NCI-H460 (cell line): ENCODE data around the gene RFFL. TPM values are rescaled to one million over a fixed set of nuclear protein-coding genes. Genes with fewer than 3 reads are reported as not detected.

Source experiments
- DNase-seq: peaks from one replicate; pipeline ENCODE4 v3.0.0-alpha.2; 2016; ENCODE audit warnings: low read depth; ENCODE audit errors: extremely low read depth
- total RNA-seq: library from RNA; depleted of rRNA; stranded (reverse); fragments of >200 nt; shearing (Covaris generic); gene quantifications from 2 replicates; pipeline ENCODE4 v1.2.3, GENCODE V29; 2014

The RFFL gene
- total RNA-seq, 1 experiment from 2014 or later = 26.4 TPM

DNA sequence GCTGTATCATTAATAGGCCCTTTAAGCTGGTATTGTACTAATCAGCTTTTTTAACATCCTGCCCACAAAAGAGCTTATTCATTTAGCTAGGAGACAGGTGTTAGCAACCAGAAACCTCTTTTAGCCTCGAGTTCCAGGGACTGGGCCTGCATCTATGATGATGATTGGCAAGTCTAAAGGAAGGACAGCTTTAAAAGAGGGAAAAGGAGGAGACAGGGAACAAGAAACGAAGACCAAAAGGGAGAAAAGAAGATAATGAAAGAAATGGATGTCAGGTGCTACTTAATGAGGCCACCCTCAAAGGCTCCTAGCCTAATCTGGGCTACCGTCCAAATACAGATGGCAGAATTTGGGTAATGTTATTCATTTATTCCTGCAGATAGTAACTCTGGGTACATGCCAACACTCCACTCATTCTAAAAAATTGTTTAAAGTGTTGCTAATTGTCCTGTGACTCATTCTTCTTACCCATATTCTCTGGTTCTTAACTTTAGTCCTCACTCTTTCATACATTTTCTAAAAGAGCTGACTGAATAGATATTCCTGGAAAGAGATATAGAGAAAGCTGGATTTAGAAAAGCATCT lies 18.7 kb upstream of the RFFL start:
- no peak for DNase-seq

DNA sequence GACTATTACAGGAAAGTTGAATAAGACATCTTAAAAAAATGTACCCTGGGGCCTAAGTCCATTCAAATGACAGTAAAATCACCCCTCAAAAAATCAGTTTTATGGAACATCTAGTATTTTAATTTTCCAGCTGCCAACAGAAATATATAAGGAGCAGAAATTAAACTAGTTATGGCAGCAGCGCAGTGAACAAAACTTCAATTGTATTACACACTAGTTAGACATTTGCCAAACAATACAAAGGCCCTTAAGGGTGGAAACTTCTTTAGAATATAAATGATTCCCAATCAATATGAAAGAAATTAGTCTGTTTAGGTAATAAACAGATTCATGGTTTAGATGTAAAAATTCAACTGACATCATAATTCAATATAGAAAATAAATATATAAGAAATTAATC lies 18.1 kb upstream of the RFFL start:
- no peak for DNase-seq

GRCh38 chr17:35080536-35080935 lies 17.0 kb upstream of the RFFL start:
- no peak for DNase-seq

GRCh38 chr17:35079547-35080423 lies 16.3 kb upstream of the RFFL start:
- no peak for DNase-seq

DNA sequence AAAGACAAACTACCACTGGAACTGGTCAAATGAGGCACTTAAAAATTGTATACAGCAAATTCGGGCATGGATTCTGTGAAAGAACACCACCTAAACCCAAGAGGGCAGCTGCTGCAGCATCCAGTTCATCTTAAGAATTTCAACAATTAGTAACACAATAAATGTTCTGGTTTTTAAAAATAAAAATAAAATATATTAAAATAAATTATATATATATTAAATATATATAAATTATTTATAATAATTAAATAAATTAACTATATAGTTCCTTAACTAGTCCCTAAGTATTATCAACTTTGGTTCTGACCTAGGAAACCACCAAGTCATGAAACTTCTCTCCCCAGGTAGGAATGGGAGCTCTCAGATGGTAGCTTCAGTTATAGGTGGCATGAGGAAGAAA lies 13.4 kb upstream of the RFFL start:
- no peak for DNase-seq

DNA sequence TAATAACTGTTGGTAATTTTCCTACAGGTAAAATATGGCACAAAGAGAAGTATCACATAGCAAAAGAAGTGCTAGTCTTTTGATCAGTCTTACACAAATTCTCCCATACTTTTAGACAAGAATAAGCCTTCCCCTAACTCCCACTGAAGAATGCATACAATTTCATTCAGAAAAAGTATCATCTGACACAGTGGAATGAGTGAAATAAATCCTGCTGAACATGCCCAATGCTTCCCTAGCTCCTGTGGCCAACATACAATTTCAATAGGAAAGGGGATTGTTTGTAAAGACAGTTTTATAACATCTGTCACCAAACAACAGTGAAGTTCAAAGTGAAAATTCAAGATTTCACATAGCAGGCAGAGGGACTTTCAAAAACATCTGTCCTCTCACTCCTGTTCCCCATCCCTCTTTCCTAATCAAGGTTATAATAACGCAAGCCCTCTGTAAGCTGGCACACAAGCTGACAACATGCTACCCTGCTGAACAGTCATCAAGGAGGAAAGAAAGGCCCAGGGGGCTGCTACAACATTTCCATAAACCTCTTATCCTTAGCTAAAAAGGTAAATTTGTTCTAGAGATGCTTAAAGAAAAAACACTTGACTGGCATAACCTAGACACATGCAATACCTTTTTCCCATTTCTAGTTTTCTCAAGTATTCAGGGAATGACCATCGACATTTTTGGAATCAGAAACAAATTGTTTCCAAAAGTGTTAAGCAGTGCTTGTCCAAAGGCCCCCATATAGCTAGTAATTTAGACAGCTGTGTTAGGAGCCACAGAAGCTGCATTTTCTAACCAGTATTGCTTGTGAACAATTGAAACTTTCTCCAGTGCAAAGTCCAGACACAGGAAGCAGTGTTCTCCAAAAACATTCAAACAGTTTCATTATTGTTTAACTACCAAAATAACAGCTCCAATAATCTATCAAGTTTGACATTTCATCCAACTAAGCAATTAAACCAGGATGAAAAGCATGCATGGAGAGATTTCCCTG lies 11.5 kb upstream of the RFFL start:
- DNase-seq = no peak

GRCh38 chr17:35073991-35074627 lies 10.6 kb upstream of the RFFL start:
- DNase-seq = no peak

GRCh38 chr17:35073183-35073790 lies 9.8 kb upstream of the RFFL start:
- no peak for DNase-seq

DNA sequence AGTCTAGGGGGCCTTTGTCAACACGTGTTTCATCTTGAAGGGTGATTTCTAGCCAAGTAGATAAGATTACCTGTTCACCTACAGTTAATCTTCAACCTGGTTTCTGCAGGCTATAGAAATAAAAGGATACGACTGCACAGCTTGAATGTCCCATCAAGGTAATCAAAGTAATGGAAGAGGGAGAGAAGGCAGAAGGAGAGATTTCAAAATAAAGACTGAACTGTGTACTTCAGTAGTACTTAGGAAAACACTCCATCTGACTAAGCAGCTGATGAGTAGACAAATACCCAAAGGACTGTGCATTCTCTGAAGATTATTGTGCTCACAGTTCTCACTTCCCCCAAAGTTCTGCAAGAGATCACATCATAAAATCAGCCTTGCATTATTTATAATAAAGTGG lies 5.8 kb upstream of the RFFL start:
- no peak for DNase-seq

DNA sequence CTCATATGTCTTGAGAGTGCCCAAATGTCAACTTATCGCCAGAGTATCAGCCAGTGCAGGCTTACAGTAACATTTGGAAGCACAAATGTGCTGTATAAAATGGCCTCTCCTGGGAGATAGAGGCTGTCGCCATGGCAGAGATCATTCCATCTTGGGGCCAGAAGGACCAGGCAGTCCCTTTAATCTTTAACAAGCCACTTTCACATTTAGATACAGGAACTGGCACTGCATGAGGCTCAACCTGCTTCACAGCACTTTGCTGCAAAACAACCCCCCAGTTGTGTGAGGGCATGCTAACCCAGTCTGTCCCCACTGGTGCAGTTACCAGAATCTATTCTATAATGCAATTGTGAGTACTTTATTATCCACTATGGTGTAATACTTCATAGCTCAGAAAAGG lies 4.7 kb upstream of the RFFL start:
- no peak for DNase-seq

DNA sequence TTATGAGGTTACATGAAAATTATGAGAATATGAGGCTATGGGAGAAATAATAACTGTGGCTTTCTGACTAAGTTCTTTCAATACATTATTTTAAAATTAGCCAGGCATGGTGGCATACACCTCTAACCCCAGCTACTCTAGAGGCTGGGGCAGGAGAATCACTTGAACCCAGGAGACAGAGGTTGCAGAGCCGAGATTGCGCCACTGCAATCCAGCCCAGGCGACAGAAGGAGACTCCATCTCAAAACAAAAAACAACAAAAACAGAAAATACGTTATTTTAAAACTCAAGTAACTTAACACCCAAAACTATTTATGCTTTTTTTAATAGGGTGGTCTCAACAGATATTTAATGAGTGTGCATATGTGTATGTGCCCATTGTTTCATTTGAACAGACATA lies 2.4 kb upstream of the RFFL start:
- no peak for DNase-seq

GRCh38 chr17:35064516-35065215 lies 1.2 kb upstream of the RFFL start:
- no peak for DNase-seq

GRCh38 chr17:35062308-35062707 lies 1.2 kb downstream of the RFFL start:
- DNase-seq = no peak

DNA sequence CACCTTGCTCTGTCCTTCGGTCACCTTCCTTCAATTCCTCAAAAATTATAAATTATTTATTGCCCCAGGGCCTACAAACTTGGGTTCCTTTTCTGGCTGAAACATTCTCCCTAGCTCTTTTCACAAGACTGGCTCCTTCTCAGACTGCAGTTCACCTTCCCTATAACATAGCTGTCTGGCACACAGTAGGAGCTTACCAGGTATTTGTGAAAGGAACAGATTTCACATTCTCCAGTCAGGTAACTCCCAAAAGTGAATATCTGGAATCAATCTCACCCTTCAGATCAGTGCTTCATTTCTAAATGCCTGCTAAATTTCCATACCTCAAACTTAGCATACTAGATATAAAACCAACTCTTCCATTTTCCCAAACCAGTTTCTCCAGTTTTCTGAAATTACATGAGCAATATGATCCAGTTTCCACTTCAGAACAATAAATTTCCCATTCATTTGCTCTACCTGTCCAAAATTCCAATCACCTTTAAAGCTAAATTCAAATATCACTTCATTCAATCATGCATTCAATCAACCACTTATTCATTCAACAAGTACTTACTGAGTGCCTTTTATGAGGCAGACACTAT lies 6.1 kb downstream of the RFFL start:
- no peak for DNase-seq

GRCh38 chr17:35056013-35056412 lies 7.5 kb downstream of the RFFL start:
- no peak for DNase-seq

DNA sequence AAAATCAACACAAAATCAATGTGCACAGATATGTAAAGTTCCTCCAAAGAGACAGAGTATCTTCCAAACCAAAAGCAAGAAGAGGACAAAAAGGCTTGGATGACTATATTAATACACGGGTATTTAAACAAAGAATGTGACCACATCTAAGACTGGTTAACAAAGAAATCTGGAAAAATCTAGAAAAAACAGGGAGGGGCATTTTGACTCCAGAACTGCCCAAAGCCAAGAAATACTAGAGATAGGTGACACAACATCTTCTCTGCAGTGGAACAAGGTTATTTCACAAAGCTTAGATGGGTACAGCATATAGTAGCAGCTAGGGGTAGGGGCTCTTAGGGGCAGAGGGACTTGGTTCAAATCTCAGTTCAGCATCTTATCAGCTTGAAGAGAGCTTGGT lies 10.3 kb downstream of the RFFL start:
- DNase-seq = no peak

DNA sequence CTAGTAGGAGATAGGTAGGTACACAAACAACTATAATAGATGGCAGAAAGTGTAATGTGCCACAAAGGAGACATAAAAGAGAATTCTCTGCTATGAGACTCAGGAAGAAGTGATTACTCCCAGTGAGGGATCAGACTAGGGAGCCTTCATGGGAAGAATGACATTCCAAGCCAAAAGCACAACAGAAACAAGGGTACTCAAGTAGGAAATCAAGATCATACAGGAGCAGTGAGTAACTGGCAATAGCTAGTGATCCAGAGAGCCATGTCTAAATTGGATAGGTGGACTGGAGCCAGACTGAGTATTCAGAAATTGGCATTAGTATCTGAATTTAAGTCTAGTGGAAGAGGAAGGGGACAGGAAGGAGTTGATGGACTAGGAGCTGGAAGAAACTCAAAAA lies 10.7 kb downstream of the RFFL start:
- DNase-seq = no peak

DNA sequence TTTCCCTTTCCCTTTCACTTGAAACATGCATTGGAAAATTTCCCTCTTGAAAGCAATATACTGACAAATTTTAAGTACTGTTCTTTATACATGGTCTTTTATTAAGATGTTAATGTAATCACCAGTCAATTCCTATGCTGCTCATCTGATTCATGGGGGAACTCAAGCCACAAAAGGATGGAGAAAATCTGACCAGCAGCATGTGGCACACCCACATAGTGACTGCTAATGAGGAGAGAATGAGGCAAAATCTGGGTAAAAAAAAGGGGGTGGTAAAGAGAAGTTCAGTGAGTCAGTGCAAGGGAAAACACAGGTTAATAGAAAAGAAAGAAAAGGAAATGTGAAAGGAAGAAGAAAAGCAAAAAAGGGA lies 11.3 kb downstream of the RFFL start:
- no peak for DNase-seq

GRCh38 chr17:35051579-35052240 lies 11.8 kb downstream of the RFFL start:
- DNase-seq = no peak
